ENCODE results near the gene C15orf40.
"Not testable (repeated sequence)": the region's sequence is repeated elsewhere in the genome, so short reads cannot be mapped to it uniquely, and the experiment has no call there.

The C15orf40 gene

GRCh38 chr15:83014205-83014653, 2.8 kb upstream of the C15orf40 start:
- H3K4me3 ChIP-seq (ENCODE audit: low read depth, low read length) = no peak overlapping the region
- DNase-seq (ENCODE audit: low read depth, low spot score) = no peak
- no peak for TF ChIP-seq CTCF (IDR thresholded peaks at IDR 0.05; ENCODE audit: low read depth, low read length)
- in situ Hi-C loops (cut with HindIII; ENCODE audit: low sequenced_read_pairs) = loop anchor here (25.0 kb wide), 1 partner anchor 477 kb away; the partner anchor contains the start of gene RPS17

GRCh38 chr15:83012636-83013035, 1.2 kb upstream of the C15orf40 start:
- in situ Hi-C loops (cut with HindIII; ENCODE audit: low sequenced_read_pairs) = loop anchor here (25.0 kb wide), 1 partner anchor 475 kb away; the partner anchor contains the start of gene RPS17
- DNase-seq (ENCODE audit: low read depth, low spot score) = no peak
- no peak for TF ChIP-seq CTCF (IDR thresholded peaks at IDR 0.05; ENCODE audit: low read depth, low read length)
- H3K4me3 ChIP-seq (ENCODE audit: low read depth, low read length) = no peak overlapping the region

GRCh38 chr15:83012076-83012426, 612 bp upstream of the C15orf40 start:
- peak overlapping the region; percentile 95 for H3K4me3 ChIP-seq (ENCODE audit: low read depth, low read length)
- no peak for TF ChIP-seq CTCF (IDR thresholded peaks at IDR 0.05; ENCODE audit: low read depth, low read length)
- no peak for DNase-seq (ENCODE audit: low read depth, low spot score)
- in situ Hi-C loops (cut with HindIII; ENCODE audit: low sequenced_read_pairs) = loop anchor here (25.0 kb wide), 1 partner anchor 475 kb away; the partner anchor contains the start of gene RPS17

- H3K4me3 ChIP-seq (ENCODE audit: low read depth, low read length) = peak overlapping the region; percentile 95
- in situ Hi-C loops (cut with HindIII; ENCODE audit: low sequenced_read_pairs) = loop anchor here (25.0 kb wide), 1 partner anchor 473 kb away; the partner anchor contains the start of gene RPS17
- peak; percentile 93 for TF ChIP-seq CTCF (IDR thresholded peaks at IDR 0.05; ENCODE audit: low read depth, low read length)
- DNase-seq (ENCODE audit: low read depth, low spot score) = peak; percentile 79
These were observed 649 bp downstream of the C15orf40 start for GRCh38 chr15:83010709-83011270.

GRCh38 chr15:83000672-83001031, 10.8 kb downstream of the C15orf40 start:
- in situ Hi-C loops (cut with HindIII; ENCODE audit: low sequenced_read_pairs) = loop anchor here (25.0 kb wide), 1 partner anchor 463 kb away; the partner anchor contains the start of gene RPS17
- H3K4me3 ChIP-seq (ENCODE audit: low read depth, low read length) = not testable (repeated sequence)

GRCh38 chr15:82999905-83000671, 11.4 kb downstream of the C15orf40 start:
- H3K4me3 ChIP-seq (ENCODE audit: low read depth, low read length) = peak overlapping the region; percentile 33
- in situ Hi-C loops (cut with HindIII; ENCODE audit: low sequenced_read_pairs) = loop anchor here (25.0 kb wide), 1 partner anchor 463 kb away; the partner anchor contains the start of gene RPS17
- TF ChIP-seq CTCF (IDR thresholded peaks at IDR 0.05; ENCODE audit: low read depth, low read length) = peak; percentile 45
- peak; percentile 73 for DNase-seq (ENCODE audit: low read depth, low spot score)

More at GRCh38 chr15:83000672-83001031, 10.8 kb downstream of the C15orf40 start:
- DNase-seq (ENCODE audit: low read depth, low spot score) = not testable (repeated sequence)

GRCh38 chr15:82999426-82999825, 12.0 kb downstream of the C15orf40 start:
- no peak for TF ChIP-seq CTCF (IDR thresholded peaks at IDR 0.05; ENCODE audit: low read depth, low read length)
- in situ Hi-C loops (cut with HindIII; ENCODE audit: low sequenced_read_pairs) = no loop called here
- H3K4me3 ChIP-seq (ENCODE audit: low read depth, low read length) = no peak overlapping the region
- DNase-seq (ENCODE audit: low read depth, low spot score) = no peak

Measured in astrocyte of the spinal cord (primary cell).